SK-N-SH (cell line): Measurements from ENCODE around the gene ACTR3. TPM values are rescaled to one million over a fixed set of nuclear protein-coding genes. Genes with fewer than 3 reads are reported as not detected.

Source experiments
- CTCF ChIA-PET: fragments of 300-600, 350-600 bp; formaldehyde crosslinking; extraction: SDS; loops from one replicate; lab custom pipeline; 2021; lab: Yijun Ruan, JAX
- POLR2A ChIA-PET: fragments of 350-600 bp; sonication (Branson Sonifier 250); formaldehyde crosslinking; extraction: SDS; loops from one replicate; lab custom pipeline; 2020; ENCODE audit warnings: antibody characterized with exemption, inconsistent platforms; lab: Yijun Ruan, JAX
- DNase-seq: peaks from one replicate; pipeline ENCODE4 v3.0.0; 2012
- H2AFZ ChIP-seq: fragments of 200-600 bp; sonication (generic); 2 replicates; pipeline ENCODE4 v1.8.1; 2016; ENCODE audit warnings: antibody characterized with exemption, mild to moderate bottlenecking, low read depth
- H3F3A ChIP-seq: fragments of 200-600 bp; sonication (generic); replicated peaks from 2 replicates; pipeline ENCODE3; 2016; ENCODE audit warnings: antibody characterized with exemption, mild to moderate bottlenecking; ENCODE audit not compliant: insufficient read depth
- H3K27ac ChIP-seq, 2 experiments: fragments of 200-500 bp in 1 of 2; fragments of 200-600 bp in 1 of 2; sonication (Bioruptor generic) in 1 of 2; sonication (generic), shearing (Covaris generic) in 1 of 2; 2 replicates each; pipeline versions ENCODE4 v1.5.1 to v1.6.1; 2014 to 2016; ENCODE audit warnings: low read depth in 2 of 2, inconsistent platforms in 1 of 2, low read length in 1 of 2, mild to moderate bottlenecking in 1 of 2, mixed read lengths in 1 of 2
- H3K27me3 ChIP-seq: fragments of 200-600 bp; sonication (generic), shearing (Covaris generic); 2 replicates; pipeline ENCODE4 v1.6.1; 2016; ENCODE audit warnings: mixed run types; ENCODE audit not compliant: insufficient read depth
- H3K36me3 ChIP-seq, 2 experiments: fragments of 200-500 bp in 1 of 2; fragments of 200-600 bp in 1 of 2; sonication (Bioruptor generic) in 1 of 2; sonication (generic) in 1 of 2; replicated peaks in 1 of 2; 2 replicates each; pipeline versions ENCODE3 to v1.5.1; 2014 to 2016; ENCODE audit warnings: low read length in 1 of 2, mild to moderate bottlenecking in 1 of 2; ENCODE audit not compliant: insufficient read depth in 2 of 2, control insufficient read depth in 1 of 2
- H3K4me1 ChIP-seq, 2 experiments: fragments of 200-500 bp in 1 of 2; fragments of 200-600 bp in 1 of 2; sonication (Bioruptor generic) in 1 of 2; sonication (generic), shearing (Covaris generic) in 1 of 2; 2 replicates each; pipeline versions ENCODE4 v1.5.1 to v1.6.1; 2014 to 2016; ENCODE audit warnings: low read depth in 1 of 2, low read length in 1 of 2, mixed run types in 1 of 2; ENCODE audit not compliant: insufficient read depth in 2 of 2, control insufficient read depth in 1 of 2
- H3K4me2 ChIP-seq: fragments of 200-600 bp; sonication (generic), shearing (Covaris generic); 2 replicates; pipeline ENCODE4 v1.6.1; 2017; ENCODE audit warnings: mixed run types
- H3K4me3 ChIP-seq, 2 experiments: fragments of 200-500 bp in 1 of 2; fragments of 200-600 bp in 1 of 2; sonication (Bioruptor generic) in 1 of 2; sonication (generic), shearing (Covaris generic) in 1 of 2; 2 replicates each; pipeline versions ENCODE4 v1.5.1 to v1.8.1; 2014 to 2016; ENCODE audit warnings: low read depth in 2 of 2, inconsistent platforms in 1 of 2, low read length in 1 of 2, mild to moderate bottlenecking in 1 of 2, mixed read lengths in 1 of 2, moderate library complexity in 1 of 2
- H3K79me2 ChIP-seq: fragments of 200-600 bp; sonication (generic); 2 replicates; pipeline ENCODE4 v1.8.1; 2017; ENCODE audit warnings: mild to moderate bottlenecking; ENCODE audit not compliant: insufficient read depth
- H3K9ac ChIP-seq: fragments of 200-600 bp; sonication (generic); 2 replicates; pipeline ENCODE4 v1.6.1; 2017; ENCODE audit warnings: mixed run types
- H3K9me2 ChIP-seq: fragments of 200-600 bp; sonication (generic); 2 replicates; pipeline ENCODE4 v1.6.1; 2017; ENCODE audit warnings: mixed run types
- H3K9me3 ChIP-seq: fragments of 200-600 bp; sonication (generic); 2 replicates; pipeline ENCODE4 v1.6.1; 2017; ENCODE audit warnings: mixed run types, mild to moderate bottlenecking, moderate library complexity
- H4K20me1 ChIP-seq: fragments of 200-600 bp; sonication (generic); 2 replicates; pipeline ENCODE4 v1.6.1; 2017; ENCODE audit warnings: mild to moderate bottlenecking, mixed run types; ENCODE audit not compliant: insufficient read depth
- ELF1 ChIP-seq: IDR thresholded peaks from 2 replicates; pipeline ENCODE4 v1.4.0; 2012
- EZH2phosphoT487 ChIP-seq: fragments of 200-600 bp; sonication (generic); IDR thresholded peaks from 2 replicates; pipeline ENCODE4 v1.6.1; 2017; ENCODE audit warnings: low read depth, mixed run types, mild to moderate bottlenecking, antibody characterized with exemption, moderate library complexity, borderline replicate concordance
- FOXM1 ChIP-seq: IDR thresholded peaks from 2 replicates; pipeline ENCODE4 v1.4.0; 2012; ENCODE audit warnings: low read depth, mild to moderate bottlenecking
- GATA2 ChIP-seq: sonication (generic); formaldehyde crosslinking; IDR thresholded peaks from 2 replicates; pipeline ENCODE4 v1.5.0; 2020; ENCODE audit warnings: mild to moderate bottlenecking, missing genetic modification reagents
- JUND ChIP-seq: IDR thresholded peaks from 2 replicates; pipeline ENCODE4 v1.4.0; 2012
- MXI1 ChIP-seq: IDR thresholded peaks from 2 replicates; pipeline ENCODE4 v1.6.1; 2012; ENCODE audit warnings: mild to moderate bottlenecking, low read depth, low read length, improper control_type of control experiment
- NRF1 ChIP-seq: IDR thresholded peaks from 2 replicates; pipeline ENCODE4 v1.6.1; 2012; ENCODE audit warnings: low read depth, mild to moderate bottlenecking, low read length
- RAD21 ChIP-seq: IDR thresholded peaks from 2 replicates; pipeline ENCODE4 v1.6.1; 2012; ENCODE audit warnings: mild to moderate bottlenecking, low read length
- RFX5 ChIP-seq: IDR thresholded peaks from 2 replicates; pipeline ENCODE4 v1.6.1; 2012; ENCODE audit warnings: mild to moderate bottlenecking, improper control_type of control experiment, low read length
- TEAD4 ChIP-seq: IDR thresholded peaks from 2 replicates; pipeline ENCODE4 v1.4.0; 2012; ENCODE audit warnings: mild to moderate bottlenecking, borderline replicate concordance; ENCODE audit not compliant: insufficient read depth
- WGBS: methylation state at CpG from one replicate; pipeline ENCODE4 v1.1.6; 2017; ENCODE audit warnings: low lambda C conversion rate; 5-methylcytosine and 5-hydroxymethylcytosine counted together
- polyA plus RNA-seq, 3 experiments: library from polyadenylated mRNA; depleted of rRNA; stranded (reverse); fragments of >200 nt; gene quantifications; 2 replicates each; pipeline ENCODE4 v1.2.3, GENCODE V29; 2012
- TF ChIP-seq, protein P1 (sequence below): IDR thresholded peaks from 2 replicates; pipeline ENCODE4 v1.4.0; 2012; ENCODE audit warnings: low read depth, borderline replicate concordance
- TF ChIP-seq, protein P2 (sequence below): IDR thresholded peaks from 2 replicates; pipeline ENCODE4 v1.4.0; 2012; ENCODE audit warnings: low read depth
- TF ChIP-seq, protein P3 (sequence below): IDR thresholded peaks from 2 replicates; pipeline ENCODE4; 2012
- TF ChIP-seq, protein P4 (sequence below): fragments of 150-350 bp; IDR thresholded peaks from 2 replicates; pipeline ENCODE4 v1.6.1; 2017; ENCODE audit warnings: antibody characterized with exemption, low read length, low read depth, borderline replicate concordance
- TF ChIP-seq, protein P5 (sequence below): IDR thresholded peaks from 2 replicates; pipeline ENCODE4 v1.6.1; 2012; ENCODE audit warnings: mild to moderate bottlenecking, low read depth, low read length, moderate library complexity

The ACTR3 gene
- polyA plus RNA-seq, 1 of the 3 experiments (the other 2 are of a cell fraction) = 90.8 TPM

DNA sequence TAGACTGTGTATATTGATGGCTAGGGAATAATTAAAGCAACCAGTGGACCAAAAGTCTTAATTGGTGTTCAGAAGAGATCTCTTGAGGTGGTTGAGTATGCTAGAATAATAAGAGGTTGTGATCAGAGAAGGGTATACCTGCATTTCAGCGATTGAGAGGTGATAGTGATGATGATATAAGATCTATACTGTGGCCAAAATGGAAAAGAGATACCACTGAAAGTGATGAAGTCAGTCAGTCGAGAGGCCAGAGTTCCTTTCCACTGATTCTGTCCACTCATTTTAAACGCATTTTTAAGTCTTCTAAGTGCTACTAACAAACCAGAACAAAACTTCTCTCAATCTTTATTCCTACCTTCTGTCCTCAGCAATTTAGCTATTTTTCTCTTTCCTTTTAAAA lies 32.9 kb downstream of the ACTR3 start:
- CTCF ChIA-PET = no interaction called here
- Histone ChIP-seq H3K4me3 (no peak overlapping the region), H3F3A (peaks cover 15% of the 10 kb centered on the region), H3K27me3 (no peaks in the 10 kb centered on the region), H4K20me1 (peaks cover 62% of the 10 kb centered on the region), H3K9me3 (no peaks in the 10 kb centered on the region), H3K4me2 (no peak overlapping the region), H3K27ac (no peak overlapping the region), H2AFZ (no peak overlapping the region), H3K79me2 (peaks cover 99% of the 10 kb centered on the region), H3K9me2 (no peaks in the 10 kb centered on the region), H3K36me3 (peaks cover 34 to 77% of the 10 kb centered on the region in 2 experiments), H3K9ac (no peak overlapping the region), H3K4me1 (no peaks in the 10 kb centered on the region)
- DNase-seq = no peak
- WGBS = 67% methylated on average over 3 of the region's 3 CpGs
- TF ChIP-seq ELF1 = no peak
- POLR2A ChIA-PET = no interaction called here

DNA sequence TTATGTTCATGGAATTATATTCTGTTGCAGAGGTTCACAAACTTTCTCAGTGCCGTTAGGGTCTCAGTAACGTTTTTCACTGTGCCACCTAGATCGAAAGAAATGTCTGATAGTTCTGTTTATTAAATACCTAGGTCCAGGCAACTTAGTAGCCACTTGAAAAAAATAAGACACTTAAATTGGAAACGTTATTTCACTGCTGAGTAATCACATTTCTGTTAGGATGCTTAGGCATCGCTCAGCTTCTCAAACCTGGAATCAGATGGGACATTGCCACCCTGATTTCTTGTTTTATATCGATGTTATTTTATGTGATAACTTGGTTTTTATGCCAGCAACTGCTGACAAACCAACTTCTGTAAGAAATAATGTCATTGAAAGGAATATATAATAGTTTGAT lies 36.0 kb downstream of the ACTR3 start:
- 74% methylated on average over 6 of the region's 6 CpGs for WGBS
- POLR2A ChIA-PET = no interaction called here
- Histone ChIP-seq H3K27me3 (no peaks in the 10 kb centered on the region), H3F3A (peaks cover 15% of the 10 kb centered on the region), H3K9ac (no peak overlapping the region), H4K20me1 (peaks cover 57% of the 10 kb centered on the region), H3K27ac (no peak overlapping the region), H3K4me1 (no peaks in the 10 kb centered on the region), H3K4me2 (no peak overlapping the region), H3K9me3 (no peaks in the 10 kb centered on the region), H2AFZ (no peak overlapping the region), H3K36me3 (peaks cover 34 to 76% of the 10 kb centered on the region in 2 experiments), H3K79me2 (peaks cover 98% of the 10 kb centered on the region), H3K4me3 (no peak overlapping the region), H3K9me2 (no peaks in the 10 kb centered on the region)
- CTCF ChIA-PET = no interaction called here
- TF ChIP-seq, protein P1, sequence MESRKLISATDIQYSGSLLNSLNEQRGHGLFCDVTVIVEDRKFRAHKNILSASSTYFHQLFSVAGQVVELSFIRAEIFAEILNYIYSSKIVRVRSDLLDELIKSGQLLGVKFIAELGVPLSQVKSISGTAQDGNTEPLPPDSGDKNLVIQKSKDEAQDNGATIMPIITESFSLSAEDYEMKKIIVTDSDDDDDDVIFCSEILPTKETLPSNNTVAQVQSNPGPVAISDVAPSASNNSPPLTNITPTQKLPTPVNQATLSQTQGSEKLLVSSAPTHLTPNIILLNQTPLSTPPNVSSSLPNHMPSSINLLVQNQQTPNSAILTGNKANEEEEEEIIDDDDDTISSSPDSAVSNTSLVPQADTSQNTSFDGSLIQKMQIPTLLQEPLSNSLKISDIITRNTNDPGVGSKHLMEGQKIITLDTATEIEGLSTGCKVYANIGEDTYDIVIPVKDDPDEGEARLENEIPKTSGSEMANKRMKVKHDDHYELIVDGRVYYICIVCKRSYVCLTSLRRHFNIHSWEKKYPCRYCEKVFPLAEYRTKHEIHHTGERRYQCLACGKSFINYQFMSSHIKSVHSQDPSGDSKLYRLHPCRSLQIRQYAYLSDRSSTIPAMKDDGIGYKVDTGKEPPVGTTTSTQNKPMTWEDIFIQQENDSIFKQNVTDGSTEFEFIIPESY = no peak
- DNase-seq = no peak

DNA sequence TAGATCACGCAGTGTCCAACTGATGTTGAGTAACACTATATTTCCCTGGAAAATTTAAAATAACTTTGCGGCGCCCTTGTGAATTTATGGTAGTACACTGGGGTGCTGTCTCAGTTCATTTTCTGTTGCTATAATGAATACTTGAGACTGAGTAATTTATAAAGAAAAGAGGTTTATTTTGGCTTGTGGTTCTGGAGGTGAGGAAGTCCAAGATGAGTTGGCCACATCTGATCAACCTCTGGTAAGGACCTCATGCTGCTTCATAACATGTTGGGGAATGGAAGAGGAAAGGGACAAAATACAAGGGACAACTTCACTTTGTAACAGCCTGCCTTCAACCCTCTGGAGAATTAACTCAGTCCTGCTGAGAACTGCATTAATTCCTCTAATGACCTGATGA lies 36.4 kb downstream of the ACTR3 start:
- 98% methylated on average over 3 of the region's 3 CpGs for WGBS
- TF ChIP-seq JUND = no peak
- TF ChIP-seq RAD21 = no peak
- TF ChIP-seq, protein P2, sequence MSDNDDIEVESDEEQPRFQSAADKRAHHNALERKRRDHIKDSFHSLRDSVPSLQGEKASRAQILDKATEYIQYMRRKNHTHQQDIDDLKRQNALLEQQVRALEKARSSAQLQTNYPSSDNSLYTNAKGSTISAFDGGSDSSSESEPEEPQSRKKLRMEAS = no peak
- no peak for TF ChIP-seq NRF1
- TF ChIP-seq RFX5 = no peak
- TF ChIP-seq, protein P3, sequence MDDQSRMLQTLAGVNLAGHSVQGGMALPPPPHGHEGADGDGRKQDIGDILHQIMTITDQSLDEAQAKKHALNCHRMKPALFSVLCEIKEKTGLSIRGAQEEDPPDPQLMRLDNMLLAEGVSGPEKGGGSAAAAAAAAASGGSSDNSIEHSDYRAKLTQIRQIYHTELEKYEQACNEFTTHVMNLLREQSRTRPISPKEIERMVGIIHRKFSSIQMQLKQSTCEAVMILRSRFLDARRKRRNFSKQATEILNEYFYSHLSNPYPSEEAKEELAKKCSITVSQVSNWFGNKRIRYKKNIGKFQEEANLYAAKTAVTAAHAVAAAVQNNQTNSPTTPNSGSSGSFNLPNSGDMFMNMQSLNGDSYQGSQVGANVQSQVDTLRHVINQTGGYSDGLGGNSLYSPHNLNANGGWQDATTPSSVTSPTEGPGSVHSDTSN = no peak
- no peak for TF ChIP-seq TEAD4
- TF ChIP-seq EZH2phosphoT487 = no peak
- TF ChIP-seq GATA2 (CRISPR knock-in tag) = no peak
- TF ChIP-seq, protein P4, sequence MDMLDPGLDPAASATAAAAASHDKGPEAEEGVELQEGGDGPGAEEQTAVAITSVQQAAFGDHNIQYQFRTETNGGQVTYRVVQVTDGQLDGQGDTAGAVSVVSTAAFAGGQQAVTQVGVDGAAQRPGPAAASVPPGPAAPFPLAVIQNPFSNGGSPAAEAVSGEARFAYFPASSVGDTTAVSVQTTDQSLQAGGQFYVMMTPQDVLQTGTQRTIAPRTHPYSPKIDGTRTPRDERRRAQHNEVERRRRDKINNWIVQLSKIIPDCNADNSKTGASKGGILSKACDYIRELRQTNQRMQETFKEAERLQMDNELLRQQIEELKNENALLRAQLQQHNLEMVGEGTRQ = no peak
- TF ChIP-seq, protein P5, sequence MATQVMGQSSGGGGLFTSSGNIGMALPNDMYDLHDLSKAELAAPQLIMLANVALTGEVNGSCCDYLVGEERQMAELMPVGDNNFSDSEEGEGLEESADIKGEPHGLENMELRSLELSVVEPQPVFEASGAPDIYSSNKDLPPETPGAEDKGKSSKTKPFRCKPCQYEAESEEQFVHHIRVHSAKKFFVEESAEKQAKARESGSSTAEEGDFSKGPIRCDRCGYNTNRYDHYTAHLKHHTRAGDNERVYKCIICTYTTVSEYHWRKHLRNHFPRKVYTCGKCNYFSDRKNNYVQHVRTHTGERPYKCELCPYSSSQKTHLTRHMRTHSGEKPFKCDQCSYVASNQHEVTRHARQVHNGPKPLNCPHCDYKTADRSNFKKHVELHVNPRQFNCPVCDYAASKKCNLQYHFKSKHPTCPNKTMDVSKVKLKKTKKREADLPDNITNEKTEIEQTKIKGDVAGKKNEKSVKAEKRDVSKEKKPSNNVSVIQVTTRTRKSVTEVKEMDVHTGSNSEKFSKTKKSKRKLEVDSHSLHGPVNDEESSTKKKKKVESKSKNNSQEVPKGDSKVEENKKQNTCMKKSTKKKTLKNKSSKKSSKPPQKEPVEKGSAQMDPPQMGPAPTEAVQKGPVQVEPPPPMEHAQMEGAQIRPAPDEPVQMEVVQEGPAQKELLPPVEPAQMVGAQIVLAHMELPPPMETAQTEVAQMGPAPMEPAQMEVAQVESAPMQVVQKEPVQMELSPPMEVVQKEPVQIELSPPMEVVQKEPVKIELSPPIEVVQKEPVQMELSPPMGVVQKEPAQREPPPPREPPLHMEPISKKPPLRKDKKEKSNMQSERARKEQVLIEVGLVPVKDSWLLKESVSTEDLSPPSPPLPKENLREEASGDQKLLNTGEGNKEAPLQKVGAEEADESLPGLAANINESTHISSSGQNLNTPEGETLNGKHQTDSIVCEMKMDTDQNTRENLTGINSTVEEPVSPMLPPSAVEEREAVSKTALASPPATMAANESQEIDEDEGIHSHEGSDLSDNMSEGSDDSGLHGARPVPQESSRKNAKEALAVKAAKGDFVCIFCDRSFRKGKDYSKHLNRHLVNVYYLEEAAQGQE = no peak
- TF ChIP-seq MXI1 = no peak
- TF ChIP-seq ELF1 = no peak
- no peak for TF ChIP-seq FOXM1

More for the DNA sequence above, 36.4 kb downstream of the ACTR3 start:
- Histone ChIP-seq H3K9ac (no peak overlapping the region), H4K20me1 (peaks cover 54% of the 10 kb centered on the region), H3K9me3 (no peaks in the 10 kb centered on the region), H3K79me2 (peaks cover 98% of the 10 kb centered on the region), H3K9me2 (no peaks in the 10 kb centered on the region), H3K4me1 (no peaks in the 10 kb centered on the region), H2AFZ (no peak overlapping the region), H3K36me3 (peaks cover 37 to 76% of the 10 kb centered on the region in 2 experiments), H3K27me3 (no peaks in the 10 kb centered on the region), H3K4me3 (no peak overlapping the region), H3K27ac (no peak overlapping the region), H3F3A (peaks cover 15% of the 10 kb centered on the region), H3K4me2 (no peak overlapping the region)
- no peak for DNase-seq
- CTCF ChIA-PET = no interaction called here
- POLR2A ChIA-PET = no interaction called here
